Naive thymus-derived CD4-positive, alpha-beta T cell (primary cell): Measurements from ENCODE around the gene BBS9. TPM values are rescaled to one million over a fixed set of nuclear protein-coding genes. Genes with fewer than 3 reads are reported as not detected.
"Not testable (repeated sequence)": the region's sequence is repeated elsewhere in the genome, so short reads cannot be mapped to it uniquely, and the experiment has no call there.

Experiments used
- ATAC-seq: fragments of 150-1000 bp; cut with Tn5 transposase; 2 replicates; pipeline ENCODE4 v1.10.0; 2021; ENCODE audit warnings: mild to moderate bottlenecking, moderate library complexity
- CTCF ChIA-PET: fragments of 350-600 bp; sonication (Branson Sonifier 250); formaldehyde crosslinking; loops from one replicate; lab custom pipeline; 2021; ENCODE audit warnings: antibody characterized with exemption; lab: Charles Lee
- POLR2A ChIA-PET: fragments of 350-600 bp; sonication (Branson Sonifier 250); formaldehyde crosslinking; loops from one replicate; lab custom pipeline; 2021; ENCODE audit warnings: antibody characterized with exemption, inconsistent platforms; lab: Charles Lee
- DNase-seq, 9 donors: peaks; one replicate each; pipeline versions ENCODE4 v3.0.0 to v3.0.0-alpha.2; 2020 to 2022; ENCODE audit warnings: mixed read lengths in 1 of 9
- H3K27ac ChIP-seq: one replicate; pipeline ENCODE4 v1.7.0; 2013; ENCODE audit warnings: mild to moderate bottlenecking, low read depth, low read length, moderate library complexity
- H3K27me3 ChIP-seq, 2 donors: one replicate each; pipeline ENCODE4 v1.7.0; 2013; ENCODE audit warnings: low read length in 2 of 2, mild to moderate bottlenecking in 2 of 2, moderate library complexity in 2 of 2; ENCODE audit not compliant: control insufficient read depth in 2 of 2, insufficient read depth in 2 of 2
- H3K36me3 ChIP-seq, 3 experiments: 1 replicate in 2 of 3; 2 replicates in 1 of 3; pipeline ENCODE4 v1.7.0; 2013; ENCODE audit warnings: low read length in 3 of 3, mild to moderate bottlenecking in 3 of 3, moderate library complexity in 1 of 3; ENCODE audit not compliant: insufficient read depth in 3 of 3, control insufficient read depth in 2 of 3
- H3K4me1 ChIP-seq, 2 donors: one replicate each; pipeline ENCODE4 v1.7.0; 2013; ENCODE audit warnings: low read length in 2 of 2, mild to moderate bottlenecking in 2 of 2, moderate library complexity in 1 of 2; ENCODE audit not compliant: control insufficient read depth in 2 of 2, insufficient read depth in 2 of 2
- H3K4me3 ChIP-seq: 2 replicates; pipeline ENCODE4 v1.7.0; 2013; ENCODE audit warnings: mild to moderate bottlenecking, low read length
- H3K9me3 ChIP-seq, 3 experiments: 1 replicate in 2 of 3; 2 replicates in 1 of 3; pipeline ENCODE4 v1.7.0; 2013; ENCODE audit warnings: low read length in 3 of 3; ENCODE audit not compliant: control insufficient read depth in 2 of 3
- H3K27ac Mint-ChIP-seq, 9 donors: one replicate each; pipeline ENCODE4 v1.8.0; 2020 to 2022; ENCODE audit warnings: mixed read lengths in 9 of 9, mild to moderate bottlenecking in 8 of 9, moderate library complexity in 5 of 9, inconsistent platforms in 2 of 9
- H3K27me3 Mint-ChIP-seq, 5 donors: one replicate each; pipeline ENCODE4 v1.8.0; 2021 to 2022; ENCODE audit warnings: mixed read lengths in 5 of 5, mild to moderate bottlenecking in 1 of 5
- H3K36me3 Mint-ChIP-seq, 5 donors: one replicate each; pipeline ENCODE4 v1.8.0; 2020 to 2022; ENCODE audit warnings: mixed read lengths in 5 of 5, mild to moderate bottlenecking in 3 of 5, inconsistent platforms in 1 of 5
- H3K4me1 Mint-ChIP-seq, 7 donors: one replicate each; pipeline ENCODE4 v1.8.0; 2020 to 2022; ENCODE audit warnings: mixed read lengths in 7 of 7, mild to moderate bottlenecking in 3 of 7, inconsistent platforms in 1 of 7
- H3K4me3 Mint-ChIP-seq, 10 donors: one replicate each; pipeline ENCODE4 v1.8.0; 2020 to 2022; ENCODE audit warnings: mild to moderate bottlenecking in 10 of 10, mixed read lengths in 10 of 10, moderate library complexity in 6 of 10, inconsistent platforms in 2 of 10
- H3K9me3 Mint-ChIP-seq, 11 donors: one replicate each; pipeline ENCODE4 v1.8.0; 2020 to 2022; ENCODE audit warnings: mixed read lengths in 11 of 11, mild to moderate bottlenecking in 4 of 11, inconsistent platforms in 1 of 11, moderate library complexity in 1 of 11
- intact Hi-C, 2 donors: fragments of 100-400 bp; cut with micrococcal nuclease; formaldehyde crosslinking; loops; one replicate each; pipeline ENCODE4 v1.15.1; 2023
- polyA plus RNA-seq, 2 donors: library from polyadenylated mRNA; unstranded; fragments of 300-500 nt; fragmentation: Illumina TruSeq; gene quantifications; one replicate each; pipeline ENCODE4 v1.2.3, GENCODE V29; 2021
- total RNA-seq, 6 experiments: library from RNA in 5 of 6; stranded (reverse) in 5 of 6; gene quantifications; 1 replicate in 5 of 6; 2 replicates in 1 of 6; pipeline ENCODE4 v1.2.3 and lab custom pipeline; 2021 to 2026

Gene BBS9
- total and polyA plus RNA-seq, 7 experiments from 2014 or later: 11.1 to 31.0 (median 23.2) TPM

- intact Hi-C loops, H3K27ac Mint-ChIP-seq, H3K27me3 Mint-ChIP-seq, ATAC-seq, CTCF ChIA-PET, H3K4me1 ChIP-seq, H3K27me3 ChIP-seq, H3K4me1 Mint-ChIP-seq, H3K36me3 ChIP-seq, H3K27ac ChIP-seq, DNase-seq, H3K4me3 Mint-ChIP-seq, POLR2A ChIA-PET, H3K9me3 ChIP-seq, H3K4me3 ChIP-seq: not testable (repeated sequence)
- H3K9me3 Mint-ChIP-seq: peaks cover 8 to 40% (median 24%) of the 10 kb centered on the region in 11 donors
- peaks cover 0 to 88% (median 78%) of the 10 kb centered on the region in 5 donors for H3K36me3 Mint-ChIP-seq
Observed at GRCh38 chr7:33271839-33272371, 142.5 kb downstream of the BBS9 start.

GRCh38 chr7:33273356-33273755, 144.0 kb downstream of the BBS9 start:
- Mint-ChIP-seq H3K27me3 (no peaks in the 10 kb centered on the region), H3K27ac (no peak overlapping the region), H3K4me3 (no peak overlapping the region), H3K36me3 (peaks cover 0 to 89% (median 78%) of the 10 kb centered on the region in 5 donors), H3K4me1 (no peaks in the 10 kb centered on the region), H3K9me3 (peaks cover 12 to 55% (median 33%) of the 10 kb centered on the region in 11 donors)
- Histone ChIP-seq H3K9me3 (peaks cover 0 to 16% (median 5%) of the 10 kb centered on the region in 3 experiments), H3K36me3 (peaks cover 0 to 8% (median 2%) of the 10 kb centered on the region in 3 experiments), H3K27ac (no peak overlapping the region), H3K4me3 (no peak overlapping the region), H3K27me3 (no peaks in the 10 kb centered on the region), H3K4me1 (no peaks in the 10 kb centered on the region)
- ATAC-seq (no peak), DNase-seq (no peak)
- intact Hi-C loops: no loop called here
- POLR2A ChIA-PET: no interaction called here
- CTCF ChIA-PET: no interaction called here

- H3K36me3 ChIP-seq: peaks cover 0 to 8% (median 2%) of the 10 kb centered on the region in 3 experiments
- Mint-ChIP-seq H3K36me3 (peaks cover 0 to 81% (median 68%) of the 10 kb centered on the region in 5 donors), H3K9me3 (peaks cover 14 to 55% (median 31%) of the 10 kb centered on the region in 11 donors), H3K4me3 (no peak overlapping the region), H3K27me3 (no peaks in the 10 kb centered on the region), H3K27ac (no peak overlapping the region), H3K4me1 (no peaks in the 10 kb centered on the region)
- peaks cover 0 to 21% (median 3%) of the 10 kb centered on the region in 3 experiments for H3K9me3 ChIP-seq
- ChIA-PET CTCF (no interaction called here), POLR2A (no interaction called here)
- H3K27me3 ChIP-seq: no peaks in the 10 kb centered on the region
- H3K27ac ChIP-seq: no peak overlapping the region
- intact Hi-C loops: no loop called here
- no peaks in the 10 kb centered on the region for H3K4me1 ChIP-seq
- no peak overlapping the region for H3K4me3 ChIP-seq
- ATAC-seq: no peak
- DNase-seq: no peak
Observed at GRCh38 chr7:33276325-33276724, 147.0 kb downstream of the BBS9 start.

- H3K36me3 Mint-ChIP-seq: peaks cover 0 to 77% (median 64%) of the 10 kb centered on the region in 5 donors
- no peaks in the 10 kb centered on the region for H3K27me3 Mint-ChIP-seq
- no peak overlapping the region for H3K4me3 ChIP-seq
- H3K27ac Mint-ChIP-seq: no peak overlapping the region
- ChIA-PET CTCF (no interaction called here), POLR2A (no interaction called here)
- peaks cover 0 to 19% (median 0%) of the 10 kb centered on the region in 3 experiments for H3K9me3 ChIP-seq
- peaks cover 0 to 8% (median 2%) of the 10 kb centered on the region in 3 experiments for H3K36me3 ChIP-seq
- H3K4me3 Mint-ChIP-seq: no peak overlapping the region
- intact Hi-C loops: no loop called here
- no peak for DNase-seq
- no peaks in the 10 kb centered on the region for H3K4me1 Mint-ChIP-seq
- no peak for ATAC-seq
- H3K4me1 ChIP-seq: no peaks in the 10 kb centered on the region
- H3K27me3 ChIP-seq: no peaks in the 10 kb centered on the region
- H3K27ac ChIP-seq: no peak overlapping the region
- H3K9me3 Mint-ChIP-seq: peaks cover 10 to 51% (median 27%) of the 10 kb centered on the region in 11 donors
Observed at GRCh38 chr7:33276729-33277128, 147.4 kb downstream of the BBS9 start.

GRCh38 chr7:33278095-33278494, 148.7 kb downstream of the BBS9 start:
- H3K9me3 Mint-ChIP-seq: peaks cover 7 to 47% (median 21%) of the 10 kb centered on the region in 11 donors
- Histone ChIP-seq H3K4me3 (no peak overlapping the region), H3K36me3 (peaks cover 0 to 8% (median 2%) of the 10 kb centered on the region in 3 experiments), H3K4me1 (no peaks in the 10 kb centered on the region), H3K27ac (no peak overlapping the region), H3K27me3 (no peaks in the 10 kb centered on the region), H3K9me3 (peaks cover 0 to 19% (median 0%) of the 10 kb centered on the region in 3 experiments)
- ChIA-PET POLR2A (no interaction called here), CTCF (no interaction called here)
- intact Hi-C loops: no loop called here
- no peaks in the 10 kb centered on the region for H3K27me3 Mint-ChIP-seq
- DNase-seq (no peak), ATAC-seq (no peak)
- peaks cover 0 to 68% (median 55%) of the 10 kb centered on the region in 5 donors for H3K36me3 Mint-ChIP-seq
- H3K27ac Mint-ChIP-seq: no peak overlapping the region
- no peak overlapping the region for H3K4me3 Mint-ChIP-seq
- H3K4me1 Mint-ChIP-seq: no peaks in the 10 kb centered on the region

GRCh38 chr7:33286501-33286900, 157.1 kb downstream of the BBS9 start:
- H3K4me3 ChIP-seq: no peak overlapping the region
- POLR2A ChIA-PET: no interaction called here
- CTCF ChIA-PET: no interaction called here
- no peak for ATAC-seq
- H3K36me3 Mint-ChIP-seq: peaks cover 0 to 52% (median 41%) of the 10 kb centered on the region in 5 donors
- H3K36me3 ChIP-seq: no peaks in the 10 kb centered on the region
- no peak overlapping the region for H3K27ac Mint-ChIP-seq
- no peaks in the 10 kb centered on the region for H3K4me1 ChIP-seq
- no peak overlapping the region for H3K27ac ChIP-seq
- no peak overlapping the region for H3K4me3 Mint-ChIP-seq
- H3K9me3 Mint-ChIP-seq: peaks cover 5 to 43% (median 17%) of the 10 kb centered on the region in 11 donors
- no peak for DNase-seq
- H3K27me3 ChIP-seq: no peaks in the 10 kb centered on the region
- H3K27me3 Mint-ChIP-seq: no peaks in the 10 kb centered on the region
- intact Hi-C loops: no loop called here
- H3K9me3 ChIP-seq: peaks cover 0 to 5% (median 0%) of the 10 kb centered on the region in 3 experiments
- H3K4me1 Mint-ChIP-seq: no peaks in the 10 kb centered on the region

GRCh38 chr7:33287738-33288137, 158.4 kb downstream of the BBS9 start:
- Mint-ChIP-seq H3K9me3 (peaks cover 5 to 43% (median 17%) of the 10 kb centered on the region in 11 donors), H3K27ac (no peak overlapping the region), H3K4me3 (no peak overlapping the region), H3K27me3 (no peaks in the 10 kb centered on the region), H3K36me3 (peaks cover 0 to 52% (median 41%) of the 10 kb centered on the region in 5 donors), H3K4me1 (no peaks in the 10 kb centered on the region)
- Histone ChIP-seq H3K9me3 (peaks cover 0 to 5% (median 0%) of the 10 kb centered on the region in 3 experiments), H3K27ac (no peak overlapping the region), H3K4me1 (no peaks in the 10 kb centered on the region), H3K36me3 (no peaks in the 10 kb centered on the region), H3K27me3 (no peaks in the 10 kb centered on the region), H3K4me3 (no peak overlapping the region)
- POLR2A ChIA-PET: no interaction called here
- DNase-seq: no peak
- CTCF ChIA-PET: no interaction called here
- ATAC-seq: no peak
- intact Hi-C loops: no loop called here
